H1 (cell line): Measurements from ENCODE around the gene SLC6A7. TPM values are rescaled to one million over a fixed set of nuclear protein-coding genes. Genes with fewer than 3 reads are reported as not detected.

Experiments
- CTCF ChIA-PET: fragments of 300-600 bp; sonication (Branson Sonifier 250); formaldehyde crosslinking; loops from one replicate; lab custom pipeline; 2021; ENCODE audit not compliant: partially characterized antibody; lab: Charles Lee
- POLR2A ChIA-PET: fragments of 300-600 bp; sonication (Branson Sonifier 250); formaldehyde crosslinking; loops from one replicate; lab custom pipeline; 2021; ENCODE audit warnings: inconsistent platforms; ENCODE audit not compliant: partially characterized antibody; lab: Charles Lee
- DNase-seq, 2 experiments: peaks; one replicate each; pipeline versions ENCODE4 v3.0.0 to v3.0.0-alpha.2; 2010 to 2022; ENCODE audit warnings: low spot score in 2 of 2, low read depth in 1 of 2, mixed read lengths in 1 of 2
- FAIRE-seq: peaks from 2 replicates; lab custom pipeline; 2011; peaks lifted over from hg19 to GRCh38; lab: Jason Lieb, UNC
- H2AFZ ChIP-seq: 2 replicates; pipeline ENCODE4 v1.8.1; 2012; ENCODE audit warnings: low read length, inconsistent platforms
- H2AK5ac ChIP-seq: 2 replicates; pipeline ENCODE4 v1.6.1; 2013; ENCODE audit warnings: low read depth, low read length
- H2BK120ac ChIP-seq: replicated peaks from 2 replicates; pipeline ENCODE3; 2013; ENCODE audit warnings: low read depth, low read length, inconsistent platforms
- H2BK12ac ChIP-seq: 2 replicates; pipeline ENCODE4 v1.6.1; 2013; ENCODE audit warnings: low read depth, low read length
- H2BK15ac ChIP-seq: 2 replicates; pipeline ENCODE4 v1.6.1; 2013; ENCODE audit warnings: low read length
- H2BK20ac ChIP-seq: 2 replicates; pipeline ENCODE4 v1.6.1; 2013; ENCODE audit warnings: low read length
- H2BK5ac ChIP-seq: 2 replicates; pipeline ENCODE4 v1.6.1; 2013; ENCODE audit warnings: low read depth, low read length
- H3K14ac ChIP-seq: 2 replicates; pipeline ENCODE4 v1.6.1; 2013; ENCODE audit warnings: inconsistent platforms; ENCODE audit not compliant: insufficient read length
- H3K18ac ChIP-seq: 2 replicates; pipeline ENCODE4 v1.6.1; 2013; ENCODE audit warnings: low read length; ENCODE audit errors: extremely low read depth
- H3K23ac ChIP-seq: 2 replicates; pipeline ENCODE4 v1.6.1; 2013; ENCODE audit warnings: inconsistent platforms; ENCODE audit not compliant: insufficient read length
- H3K23me2 ChIP-seq: 2 replicates; pipeline ENCODE4 v1.6.1; 2013; ENCODE audit warnings: low read depth, low read length
- H3K27ac ChIP-seq: 2 replicates; pipeline ENCODE4 v1.6.1; 2011; ENCODE audit warnings: low read depth, low read length, inconsistent platforms
- H3K27me3 ChIP-seq, 4 experiments: replicated peaks in 1 of 4; 1 replicate in 1 of 4; 2 replicates in 3 of 4; pipeline versions ENCODE4 v1.6.1 to v1.8.1; 2011 to 2013; ENCODE audit warnings: low read length in 3 of 4, mild to moderate bottlenecking in 3 of 4, inconsistent platforms in 2 of 4, mixed read lengths in 2 of 4, moderate library complexity in 1 of 4; ENCODE audit not compliant: control insufficient read depth in 3 of 4, insufficient read depth in 3 of 4; ENCODE audit errors: extremely low read depth in 1 of 4
- H3K36me3 ChIP-seq, 4 experiments: 2 replicates each; pipeline versions ENCODE4 v1.6.1 to v1.8.1; 2011 to 2013; ENCODE audit warnings: mild to moderate bottlenecking in 4 of 4, low read length in 3 of 4, moderate library complexity in 2 of 4, control low read depth in 1 of 4, inconsistent platforms in 1 of 4; ENCODE audit not compliant: insufficient read depth in 4 of 4, control insufficient read depth in 2 of 4
- H3K4ac ChIP-seq: replicated peaks from 2 replicates; pipeline ENCODE3; 2013; ENCODE audit warnings: low read length, low read depth, mixed read lengths, inconsistent platforms; ENCODE audit not compliant: insufficient read length
- H3K4me1 ChIP-seq, 4 experiments: replicated peaks in 1 of 4; 1 replicate in 1 of 4; 2 replicates in 3 of 4; pipeline versions ENCODE4 v1.6.1 to v1.8.1; 2011 to 2013; ENCODE audit warnings: low read length in 3 of 4, inconsistent platforms in 2 of 4, mixed read lengths in 1 of 4; ENCODE audit not compliant: insufficient read depth in 4 of 4, control insufficient read depth in 3 of 4
- H3K4me2 ChIP-seq, 2 experiments: 2 replicates each; pipeline versions ENCODE4 v1.6.1 to v1.8.1; 2011 to 2013; ENCODE audit warnings: low read depth in 2 of 2, low read length in 2 of 2, control low read depth in 1 of 2, inconsistent platforms in 1 of 2, mild to moderate bottlenecking in 1 of 2; ENCODE audit not compliant: insufficient read depth in 1 of 2
- H3K4me3 ChIP-seq, 4 experiments: fragments of 200-600, 300-600 bp in 1 of 4; sonication (generic), shearing (Covaris generic), sonication (Bioruptor Twin) in 1 of 4; 2 replicates each; pipeline versions ENCODE4 v1.5.1 to v1.8.1; 2011 to 2016; ENCODE audit warnings: low read length in 4 of 4, low read depth in 3 of 4, control low read depth in 2 of 4, inconsistent platforms in 2 of 4, mild to moderate bottlenecking in 2 of 4, mixed read lengths in 1 of 4, moderate library complexity in 1 of 4; ENCODE audit not compliant: insufficient read depth in 2 of 4; ENCODE audit errors: extremely low read depth in 1 of 4
- H3K56ac ChIP-seq: replicated peaks from 2 replicates; pipeline ENCODE3; 2013; ENCODE audit warnings: low read depth, mild to moderate bottlenecking, mixed read lengths, low read length, inconsistent platforms; ENCODE audit not compliant: insufficient read length
- H3K79me1 ChIP-seq: 2 replicates; pipeline ENCODE4 v1.6.1; 2013; ENCODE audit warnings: low read depth, low read length, control low read depth
- H3K79me2 ChIP-seq, 2 experiments: 2 replicates each; pipeline versions ENCODE4 v1.6.1 to v1.8.1; 2012 to 2013; ENCODE audit warnings: low read length in 2 of 2, mild to moderate bottlenecking in 2 of 2, inconsistent platforms in 1 of 2; ENCODE audit not compliant: insufficient read depth in 2 of 2, control insufficient read depth in 1 of 2
- H3K9ac ChIP-seq, 4 experiments: replicated peaks in 1 of 4; 1 replicate in 1 of 4; 2 replicates in 3 of 4; pipeline versions ENCODE4 v1.6.1 to v1.8.1; 2011 to 2013; ENCODE audit warnings: low read depth in 3 of 4, low read length in 3 of 4, control low read depth in 2 of 4, mild to moderate bottlenecking in 2 of 4, moderate library complexity in 2 of 4, inconsistent platforms in 1 of 4; ENCODE audit errors: extremely low read depth in 1 of 4
- H3K9me3 ChIP-seq, 2 experiments: 2 replicates each; pipeline versions ENCODE4 v1.6.1 to v1.8.1; 2012 to 2013; ENCODE audit warnings: mild to moderate bottlenecking in 2 of 2, moderate library complexity in 2 of 2, control low read depth in 1 of 2, inconsistent platforms in 1 of 2, low read depth in 1 of 2, low read length in 1 of 2, mixed read lengths in 1 of 2; ENCODE audit not compliant: insufficient read depth in 2 of 2
- H4K20me1 ChIP-seq, 2 experiments: replicated peaks in 1 of 2; 2 replicates each; pipeline versions ENCODE3 to v1.8.1; 2011 to 2013; ENCODE audit warnings: inconsistent platforms in 2 of 2, low read length in 2 of 2, mild to moderate bottlenecking in 1 of 2; ENCODE audit not compliant: insufficient read depth in 2 of 2, control insufficient read depth in 1 of 2
- H4K5ac ChIP-seq: 2 replicates; pipeline ENCODE4 v1.6.1; 2013; ENCODE audit warnings: low read length, low read depth, mixed read lengths, inconsistent platforms; ENCODE audit not compliant: insufficient read length
- H4K8ac ChIP-seq: 2 replicates; pipeline ENCODE4 v1.8.0; 2013; ENCODE audit warnings: mild to moderate bottlenecking, moderate library complexity, low read length, inconsistent platforms; ENCODE audit not compliant: insufficient read depth; ENCODE audit errors: extremely low read depth
- H4K91ac ChIP-seq: replicated peaks from 2 replicates; pipeline ENCODE3; 2013; ENCODE audit warnings: low read length, mixed read lengths, inconsistent platforms; ENCODE audit not compliant: insufficient read length
- CTBP2 ChIP-seq: IDR thresholded peaks from 2 replicates; pipeline ENCODE4 v1.7.0; 2011; ENCODE audit warnings: borderline replicate concordance, mild to moderate bottlenecking, moderate library complexity, mixed read lengths, low read length; ENCODE audit not compliant: insufficient read depth, insufficient read length
- EGR1 ChIP-seq: IDR thresholded peaks from 2 replicates; pipeline ENCODE4 v1.6.1; 2011; ENCODE audit warnings: low read depth, low read length, borderline replicate concordance
- HDAC2 ChIP-seq, 2 experiments: fragments of 300-600 bp in 1 of 2; sonication (generic) in 1 of 2; IDR thresholded peaks; 2 replicates each; pipeline ENCODE4 v1.6.1; 2011 to 2012; ENCODE audit warnings: low read depth in 2 of 2, low read length in 2 of 2, mild to moderate bottlenecking in 2 of 2, moderate library complexity in 2 of 2, borderline replicate concordance in 1 of 2, inconsistent platforms in 1 of 2
- HDAC6 ChIP-seq: IDR thresholded peaks from one replicate; pipeline ENCODE4 v1.7.1; 2012; ENCODE audit warnings: low read depth, mild to moderate bottlenecking, inconsistent platforms, low read length, moderate library complexity
- MAFK ChIP-seq: IDR thresholded peaks from 2 replicates; pipeline ENCODE4 v1.6.1; 2012; ENCODE audit warnings: low read depth, mild to moderate bottlenecking, improper control_type of control experiment, low read length
- POLR2A ChIP-seq, 2 experiments: IDR thresholded peaks; 1 replicate in 1 of 2; 2 replicates in 1 of 2; pipeline ENCODE4 v1.6.1; 2011; ENCODE audit warnings: low read depth in 2 of 2, low read length in 2 of 2, mild to moderate bottlenecking in 2 of 2; ENCODE audit errors: control extremely low read depth in 1 of 2
- RFX5 ChIP-seq: IDR thresholded peaks from 2 replicates; pipeline ENCODE4 v1.6.1; 2011; ENCODE audit warnings: low read depth, low read length, improper control_type of control experiment, borderline replicate concordance
- SP2 ChIP-seq: IDR thresholded peaks from 2 replicates; pipeline ENCODE4 v1.6.1; 2012; ENCODE audit warnings: mild to moderate bottlenecking, low read length, inconsistent platforms
- SP4 ChIP-seq: IDR thresholded peaks from 2 replicates; pipeline ENCODE4 v1.6.1; 2012; ENCODE audit warnings: low read length, inconsistent platforms
- SRF ChIP-seq: IDR thresholded peaks from 2 replicates; pipeline ENCODE4 v1.6.1; 2011; ENCODE audit warnings: mild to moderate bottlenecking, low read depth, low read length, moderate library complexity
- TAF1 ChIP-seq: IDR thresholded peaks from 2 replicates; pipeline ENCODE4 v1.6.1; 2011; ENCODE audit warnings: mild to moderate bottlenecking, low read depth, low read length
- WGBS, 2 experiments: shearing (Covaris generic) in 1 of 2; methylation state at CpG; one replicate each; pipeline versions ENCODE4 v1.1.6 to v1.1.7; 2013 to 2015; ENCODE audit warnings: low lambda C conversion rate in 2 of 2, mixed read lengths in 2 of 2, inconsistent platforms in 1 of 2, low coverage in 1 of 2, missing lambda C conversion rate in 1 of 2; ENCODE audit not compliant: insufficient replicate concordance in 2 of 2, insufficient coverage in 1 of 2, insufficient read length in 1 of 2; ENCODE audit errors: extremely low coverage in 1 of 2, missing lambda C conversion rate in 1 of 2; 5-methylcytosine and 5-hydroxymethylcytosine counted together
- polyA plus RNA-seq, 7 experiments: library from polyadenylated mRNA; depleted of rRNA in 3 of 7; stranded (reverse) in 5 of 7; unstranded in 2 of 7; fragments of >200 nt in 5 of 7; fragments of 200-250 nt in 2 of 7; gene quantifications; 1 replicate in 5 of 7; 2 replicates in 1 of 7; 4 replicates in 1 of 7; pipeline versions ENCODE4 v1.2.1 to v1.2.3, GENCODE V29; 2011 to 2013; ENCODE audit warnings: missing spikeins in 2 of 7, mixed read lengths in 2 of 7
- total RNA-seq: library from RNA; stranded (reverse); fragmentation: NEBNext Ultra II Directional; extraction: Animal tissue kit (Norgen Biotek cat#: 25700); gene quantifications from 2 replicates; pipeline ENCODE4 v1.2.1, GENCODE V29; 2021
- TF ChIP-seq, protein P1 (sequence below): IDR thresholded peaks from 2 replicates; pipeline ENCODE4 v1.6.1; 2011; ENCODE audit warnings: low read length, improper control_type of control experiment
- TF ChIP-seq, protein P2 (sequence below): IDR thresholded peaks from 2 replicates; pipeline ENCODE4 v1.6.1; 2012; ENCODE audit warnings: inconsistent platforms

The SLC6A7 gene
- total and polyA plus RNA-seq, 2 of the 8 experiments (the other 6 are each of a cell fraction or from before 2014, with no cell fraction given): 0.07 to 0.12 TPM

DNA sequence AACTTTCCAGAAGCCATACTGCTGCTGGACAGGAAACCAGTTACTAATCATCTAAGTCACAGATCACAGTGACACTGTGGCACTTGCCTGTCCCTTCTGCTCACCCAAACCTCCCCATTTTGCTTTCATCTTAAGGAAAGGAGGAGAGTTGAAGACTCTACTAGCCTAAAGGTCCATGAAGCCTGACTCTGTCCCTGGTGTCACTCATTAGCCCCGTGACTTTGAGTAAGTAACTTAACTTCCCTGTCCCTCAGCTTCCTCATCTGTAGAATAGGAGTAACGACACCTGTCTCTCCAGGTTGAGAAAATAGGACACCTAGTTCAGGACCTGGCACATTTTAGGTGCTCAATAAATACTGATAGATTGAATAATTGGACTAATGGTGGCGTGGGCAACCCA, 536 bp upstream of the SLC6A7 start:
- H4K91ac ChIP-seq: no peak overlapping the region
- peaks cover 6% of the 10 kb centered on the region; the same call in 1 of the 2 replicates for H3K23me2 ChIP-seq
- no peak overlapping the region for H3K4ac ChIP-seq
- H3K9ac ChIP-seq: no peak overlapping the region
- H3K4me3 ChIP-seq: peak overlapping the region in 2 of 4 experiments; percentile 31 to 61; a peak in 2 of 8 replicates
- H4K5ac ChIP-seq: no peak overlapping the region
- H4K8ac ChIP-seq: no peak overlapping the region
- no peak overlapping the region for H2BK12ac ChIP-seq
- no peak overlapping the region for H2BK20ac ChIP-seq
- H3K56ac ChIP-seq: no peak overlapping the region
- no peaks in the 10 kb centered on the region for H3K79me2 ChIP-seq
- no peak overlapping the region for H2AK5ac ChIP-seq
- no peak overlapping the region for H3K18ac ChIP-seq
- no peak overlapping the region for H2BK15ac ChIP-seq
- no peak overlapping the region for H2BK120ac ChIP-seq
- no peaks in the 10 kb centered on the region for H3K36me3 ChIP-seq
- ChIA-PET POLR2A (no interaction called here), CTCF (interaction anchor here (1.1 to 23.7 kb wide), 7 partner anchors 10 to 65 kb away, joined by 3 to 302 read pairs (median 5); no protein-coding TSS in a partner anchor)
- H2BK5ac ChIP-seq: no peak overlapping the region
- H3K9me3 ChIP-seq: no peaks in the 10 kb centered on the region
- DNase-seq (no peak), FAIRE-seq (no peak)
- 74% methylated on average over 3 of the region's 3 CpGs; no CpG with 5 or more reads in 1 of the 2 experiments for WGBS, 2 experiments
- H3K4me2 ChIP-seq: peak overlapping the region; percentile 78 to 87
- peaks cover 1 to 3% of the 10 kb centered on the region in 2 experiments for H4K20me1 ChIP-seq
- H3K27ac ChIP-seq: no peak overlapping the region
- H3K14ac ChIP-seq: no peak overlapping the region
- peaks cover 29 to 65% (median 60%) of the 10 kb centered on the region in 4 experiments for H3K27me3 ChIP-seq
- H2AFZ ChIP-seq: no peak overlapping the region
- peaks cover 4 to 26% (median 8%) of the 10 kb centered on the region in 4 experiments for H3K4me1 ChIP-seq
- H3K23ac ChIP-seq: no peak overlapping the region
- H3K79me1 ChIP-seq: no peaks in the 10 kb centered on the region
- no peak for TF ChIP-seq MAFK
- TF ChIP-seq HDAC2 (IDR thresholded peaks at IDR 0.05; ENCODE audit: borderline replicate concordance in 1 of 2, low read depth in 2 of 2, low read length in 2 of 2): no peak
- TF ChIP-seq RFX5: no peak
- no peak for TF ChIP-seq POLR2A (IDR thresholded peaks at IDR 0.05; ENCODE audit: control extremely low read depth in 1 of 2, low read depth in 2 of 2, low read length in 2 of 2)
- no peak for TF ChIP-seq SRF
- no peak for TF ChIP-seq CTBP2
- TF ChIP-seq, protein P1, sequence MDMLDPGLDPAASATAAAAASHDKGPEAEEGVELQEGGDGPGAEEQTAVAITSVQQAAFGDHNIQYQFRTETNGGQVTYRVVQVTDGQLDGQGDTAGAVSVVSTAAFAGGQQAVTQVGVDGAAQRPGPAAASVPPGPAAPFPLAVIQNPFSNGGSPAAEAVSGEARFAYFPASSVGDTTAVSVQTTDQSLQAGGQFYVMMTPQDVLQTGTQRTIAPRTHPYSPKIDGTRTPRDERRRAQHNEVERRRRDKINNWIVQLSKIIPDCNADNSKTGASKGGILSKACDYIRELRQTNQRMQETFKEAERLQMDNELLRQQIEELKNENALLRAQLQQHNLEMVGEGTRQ: no peak
- TF ChIP-seq HDAC6: no peak
- TF ChIP-seq TAF1: no peak
- no peak for TF ChIP-seq EGR1
- no peak for TF ChIP-seq SP4
- TF ChIP-seq, protein P2, sequence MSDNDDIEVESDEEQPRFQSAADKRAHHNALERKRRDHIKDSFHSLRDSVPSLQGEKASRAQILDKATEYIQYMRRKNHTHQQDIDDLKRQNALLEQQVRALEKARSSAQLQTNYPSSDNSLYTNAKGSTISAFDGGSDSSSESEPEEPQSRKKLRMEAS: no peak
- no peak for TF ChIP-seq SP2
